ENCODE measurements around the gene DRC1. TPM values are rescaled to one million over a fixed set of nuclear protein-coding genes. Genes with fewer than 3 reads are reported as not detected.

The DRC1 gene
- total RNA-seq, 1 experiment from 2014 or later: 0.18 TPM

- no TSS peak for BruUV-seq (replicated peaks)
- no peaks in the 10 kb centered on the region for H3K27me3 ChIP-seq (ENCODE audit: control insufficient read depth, insufficient read depth, low read length)
- no peaks in the 10 kb centered on the region for H3K9me3 ChIP-seq (ENCODE audit: control insufficient read depth, insufficient read depth, low read depth, low read length)
- ATAC-seq (no peak), DNase-seq (ENCODE audit: low read depth, low spot score) (no peak)
- H3K4me1 ChIP-seq (ENCODE audit: control insufficient read depth, insufficient read depth, low read length): peaks cover 4% of the 10 kb centered on the region
- no peak overlapping the region for H3K27ac ChIP-seq (ENCODE audit: low read length)
- ChIA-PET POLR2A (no interaction called here), CTCF (interaction anchor here (0.6 kb wide), 2 partner anchors 13 to 132 kb away, joined by 3 to 4 read pairs; no protein-coding TSS in a partner anchor)
- H3K4me3 ChIP-seq (ENCODE audit: low read depth in 2 of 2, low read length in 2 of 2): no peak overlapping the region
- TF ChIP-seq SIN3A (IDR thresholded peaks at IDR 0.05; ENCODE audit: borderline replicate concordance, insufficient read depth, low read depth, low read length) (no peak), REST (IDR thresholded peaks at IDR 0.05; ENCODE audit: insufficient read depth in 1 of 2, low read depth in 2 of 2, low read length in 1 of 2) (no peak), CTCF (IDR thresholded peaks at IDR 0.05) (no peak), POLR2AphosphoS5 (IDR thresholded peaks at IDR 0.05; ENCODE audit: low read depth, low read length) (no peak), TCF7L2 (IDR thresholded peaks at IDR 0.05; ENCODE audit: low read depth, low read length) (no peak)
- H3K36me3 ChIP-seq (ENCODE audit: control insufficient read depth, insufficient read depth, low read length): no peaks in the 10 kb centered on the region
- intact Hi-C loops (cut with micrococcal nuclease; ENCODE audit: unreplicated experiment): no loop called here
- in situ Hi-C loops (cut with HindIII; ENCODE audit: low pct_unique_long_range_greater_than_20kb, low sequenced_read_pairs): no loop called here
These were observed 79.1 kb downstream of the DRC1 start for GRCh38 chr2:26480566-26481423.

- CTCF ChIA-PET: no interaction called here
- no TSS peak for BruUV-seq (replicated peaks)
These were observed 80.0 kb downstream of the DRC1 start for GRCh38 chr2:26481706-26482105.

More at GRCh38 chr2:26481706-26482105, 80.0 kb downstream of the DRC1 start:
- in situ Hi-C loops (cut with HindIII; ENCODE audit: low pct_unique_long_range_greater_than_20kb, low sequenced_read_pairs) (no loop called here), intact Hi-C loops (cut with micrococcal nuclease; ENCODE audit: unreplicated experiment) (no loop called here)
- no peak for TF ChIP-seq REST (IDR thresholded peaks at IDR 0.05; ENCODE audit: insufficient read depth in 1 of 2, low read depth in 2 of 2, low read length in 1 of 2)
- TF ChIP-seq TCF7L2 (IDR thresholded peaks at IDR 0.05; ENCODE audit: low read depth, low read length): no peak
- no peak for TF ChIP-seq CTCF (IDR thresholded peaks at IDR 0.05)
- no peak overlapping the region for H3K4me3 ChIP-seq (ENCODE audit: low read depth in 2 of 2, low read length in 2 of 2)
- POLR2A ChIA-PET: no interaction called here
- no peaks in the 10 kb centered on the region for H3K9me3 ChIP-seq (ENCODE audit: control insufficient read depth, insufficient read depth, low read depth, low read length)
- no peaks in the 10 kb centered on the region for H3K27me3 ChIP-seq (ENCODE audit: control insufficient read depth, insufficient read depth, low read length)
- H3K4me1 ChIP-seq (ENCODE audit: control insufficient read depth, insufficient read depth, low read length): no peaks in the 10 kb centered on the region; the same call in 1 of the 2 replicates
- H3K27ac ChIP-seq (ENCODE audit: low read length): no peak overlapping the region
- DNase-seq (ENCODE audit: low read depth, low spot score) (no peak), ATAC-seq (no peak)
- H3K36me3 ChIP-seq (ENCODE audit: control insufficient read depth, insufficient read depth, low read length): no peaks in the 10 kb centered on the region
